ENCODE measurements around the gene OR4F16.
"Not testable (repeated sequence)": the region's sequence is repeated elsewhere in the genome, so short reads cannot be mapped to it uniquely, and the experiment has no call there.

Gene OR4F16

GRCh38 chr1:686554-686953 lies at the start of gene OR4F16:
OR4F16 (minus strand) TSS chr1:686654; CDS start chr1:686654, 0 bp downstream.
- not testable (repeated sequence) for DNase-seq (ENCODE audit: low read depth); H3K4me3 ChIP-seq (ENCODE audit: control insufficient read depth, low read depth, low read length)

- H3K4me3 ChIP-seq (ENCODE audit: control insufficient read depth, low read depth, low read length); DNase-seq (ENCODE audit: low read depth): not testable (repeated sequence)
These were observed 47.2 kb upstream of the OR4F16 start for GRCh38 chr1:733649-734048.

- not testable (repeated sequence) for DNase-seq (ENCODE audit: low read depth); H3K4me3 ChIP-seq (ENCODE audit: control insufficient read depth, low read depth, low read length)
These were observed 40.6 kb upstream of the OR4F16 start for GRCh38 chr1:727040-727439.
